ENCODE data around the gene PLEKHF1. TPM values are rescaled to one million over a fixed set of nuclear protein-coding genes. Genes with fewer than 3 reads are reported as not detected.

The PLEKHF1 gene
- total RNA-seq, 1 experiment from 2014 or later, result 5.5 TPM

DNA sequence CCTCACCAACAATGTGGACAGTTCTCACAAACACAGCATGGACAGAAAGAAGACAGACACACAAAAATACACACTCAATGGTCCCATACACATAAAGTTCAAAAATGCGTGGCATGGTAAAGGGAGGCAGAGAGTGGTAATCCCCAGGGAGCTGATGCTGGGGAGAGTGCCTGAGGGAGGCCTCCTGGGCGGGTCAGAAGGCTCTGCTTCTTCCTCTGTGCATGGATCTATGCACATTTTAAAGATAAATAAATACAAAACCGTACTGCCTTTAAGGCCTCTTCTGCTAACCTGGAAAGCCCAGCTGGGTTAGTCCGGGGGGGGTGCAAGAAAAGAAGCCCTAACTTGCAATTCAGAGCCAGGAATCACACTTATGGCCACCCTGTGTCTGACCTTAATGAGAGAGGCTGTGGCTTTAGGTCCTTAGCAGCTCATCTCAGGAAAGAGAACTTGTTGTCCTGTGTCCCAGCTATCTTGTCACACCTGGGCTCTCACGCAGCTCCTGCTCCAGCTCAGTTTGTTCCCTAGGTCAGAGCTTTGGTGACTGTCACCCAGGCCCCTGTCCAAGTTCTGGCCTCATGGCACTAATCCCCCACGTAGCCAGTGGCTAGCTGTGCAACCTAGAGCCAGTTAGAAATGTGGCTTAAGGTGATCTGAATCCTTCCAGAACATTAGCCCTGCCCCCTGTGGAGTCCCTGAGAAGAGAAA, 30.7 kb upstream of the PLEKHF1 start:
- CTCF ChIA-PET, result no interaction called here
- POLR2A ChIA-PET, result no interaction called here
- no peak overlapping the region for H3K4me2 ChIP-seq (ENCODE audit: low read length)

DNA sequence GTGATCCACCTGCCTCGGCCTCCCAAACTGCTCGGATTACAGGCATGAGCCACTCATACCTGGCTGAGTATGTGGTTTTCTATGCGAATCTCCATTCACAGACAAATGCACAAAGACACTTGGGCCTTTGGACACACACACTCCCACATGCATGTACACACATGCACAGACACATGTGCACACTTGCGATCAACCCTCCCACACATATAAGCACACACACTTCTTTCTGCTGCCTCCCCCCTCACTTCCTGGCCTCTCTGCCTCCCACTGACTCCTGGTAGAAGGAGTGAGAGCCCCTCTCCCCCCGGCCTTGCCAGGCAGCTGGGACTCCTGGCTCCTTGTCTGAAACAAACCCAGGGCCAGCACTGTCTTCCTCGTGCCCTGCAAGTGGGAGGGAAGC, 29.3 kb upstream of the PLEKHF1 start:
- no peak overlapping the region for H3K4me3 ChIP-seq (replicated peaks in 1 of 2; ENCODE audit: low read depth in 1 of 2, low read length in 2 of 2)
- TF ChIP-seq EGR1 (IDR thresholded peaks at IDR 0.05; ENCODE audit: low read depth), result no peak
- no peak for TF ChIP-seq ZFX (IDR thresholded peaks at IDR 0.05)
- no peak for TF ChIP-seq SIN3A (IDR thresholded peaks at IDR 0.05; ENCODE audit: low read depth)
- no peak for TF ChIP-seq EZH2 (IDR thresholded peaks at IDR 0.05)
- TF ChIP-seq SRF (IDR thresholded peaks at IDR 0.05; ENCODE audit: low read depth), result no peak
- TF ChIP-seq, protein P1, sequence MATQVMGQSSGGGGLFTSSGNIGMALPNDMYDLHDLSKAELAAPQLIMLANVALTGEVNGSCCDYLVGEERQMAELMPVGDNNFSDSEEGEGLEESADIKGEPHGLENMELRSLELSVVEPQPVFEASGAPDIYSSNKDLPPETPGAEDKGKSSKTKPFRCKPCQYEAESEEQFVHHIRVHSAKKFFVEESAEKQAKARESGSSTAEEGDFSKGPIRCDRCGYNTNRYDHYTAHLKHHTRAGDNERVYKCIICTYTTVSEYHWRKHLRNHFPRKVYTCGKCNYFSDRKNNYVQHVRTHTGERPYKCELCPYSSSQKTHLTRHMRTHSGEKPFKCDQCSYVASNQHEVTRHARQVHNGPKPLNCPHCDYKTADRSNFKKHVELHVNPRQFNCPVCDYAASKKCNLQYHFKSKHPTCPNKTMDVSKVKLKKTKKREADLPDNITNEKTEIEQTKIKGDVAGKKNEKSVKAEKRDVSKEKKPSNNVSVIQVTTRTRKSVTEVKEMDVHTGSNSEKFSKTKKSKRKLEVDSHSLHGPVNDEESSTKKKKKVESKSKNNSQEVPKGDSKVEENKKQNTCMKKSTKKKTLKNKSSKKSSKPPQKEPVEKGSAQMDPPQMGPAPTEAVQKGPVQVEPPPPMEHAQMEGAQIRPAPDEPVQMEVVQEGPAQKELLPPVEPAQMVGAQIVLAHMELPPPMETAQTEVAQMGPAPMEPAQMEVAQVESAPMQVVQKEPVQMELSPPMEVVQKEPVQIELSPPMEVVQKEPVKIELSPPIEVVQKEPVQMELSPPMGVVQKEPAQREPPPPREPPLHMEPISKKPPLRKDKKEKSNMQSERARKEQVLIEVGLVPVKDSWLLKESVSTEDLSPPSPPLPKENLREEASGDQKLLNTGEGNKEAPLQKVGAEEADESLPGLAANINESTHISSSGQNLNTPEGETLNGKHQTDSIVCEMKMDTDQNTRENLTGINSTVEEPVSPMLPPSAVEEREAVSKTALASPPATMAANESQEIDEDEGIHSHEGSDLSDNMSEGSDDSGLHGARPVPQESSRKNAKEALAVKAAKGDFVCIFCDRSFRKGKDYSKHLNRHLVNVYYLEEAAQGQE (IDR thresholded peaks at IDR 0.05; ENCODE audit: low read depth), result no peak
- TF ChIP-seq, protein P2, sequence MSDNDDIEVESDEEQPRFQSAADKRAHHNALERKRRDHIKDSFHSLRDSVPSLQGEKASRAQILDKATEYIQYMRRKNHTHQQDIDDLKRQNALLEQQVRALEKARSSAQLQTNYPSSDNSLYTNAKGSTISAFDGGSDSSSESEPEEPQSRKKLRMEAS (IDR thresholded peaks at IDR 0.05), result no peak
- TF ChIP-seq ELF1 (IDR thresholded peaks at IDR 0.05; ENCODE audit: borderline replicate concordance, low read depth), result no peak
- TF ChIP-seq, protein P3, sequence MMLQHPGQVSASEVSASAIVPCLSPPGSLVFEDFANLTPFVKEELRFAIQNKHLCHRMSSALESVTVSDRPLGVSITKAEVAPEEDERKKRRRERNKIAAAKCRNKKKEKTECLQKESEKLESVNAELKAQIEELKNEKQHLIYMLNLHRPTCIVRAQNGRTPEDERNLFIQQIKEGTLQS (IDR thresholded peaks at IDR 0.05), result no peak
- no peak for TF ChIP-seq ZNF274 (IDR thresholded peaks at IDR 0.05; ENCODE audit: low read depth, low read length)
- TF ChIP-seq CEBPB (IDR thresholded peaks at IDR 0.05; ENCODE audit: low read depth), result no peak
- TF ChIP-seq, protein P4, sequence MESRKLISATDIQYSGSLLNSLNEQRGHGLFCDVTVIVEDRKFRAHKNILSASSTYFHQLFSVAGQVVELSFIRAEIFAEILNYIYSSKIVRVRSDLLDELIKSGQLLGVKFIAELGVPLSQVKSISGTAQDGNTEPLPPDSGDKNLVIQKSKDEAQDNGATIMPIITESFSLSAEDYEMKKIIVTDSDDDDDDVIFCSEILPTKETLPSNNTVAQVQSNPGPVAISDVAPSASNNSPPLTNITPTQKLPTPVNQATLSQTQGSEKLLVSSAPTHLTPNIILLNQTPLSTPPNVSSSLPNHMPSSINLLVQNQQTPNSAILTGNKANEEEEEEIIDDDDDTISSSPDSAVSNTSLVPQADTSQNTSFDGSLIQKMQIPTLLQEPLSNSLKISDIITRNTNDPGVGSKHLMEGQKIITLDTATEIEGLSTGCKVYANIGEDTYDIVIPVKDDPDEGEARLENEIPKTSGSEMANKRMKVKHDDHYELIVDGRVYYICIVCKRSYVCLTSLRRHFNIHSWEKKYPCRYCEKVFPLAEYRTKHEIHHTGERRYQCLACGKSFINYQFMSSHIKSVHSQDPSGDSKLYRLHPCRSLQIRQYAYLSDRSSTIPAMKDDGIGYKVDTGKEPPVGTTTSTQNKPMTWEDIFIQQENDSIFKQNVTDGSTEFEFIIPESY (IDR thresholded peaks at IDR 0.05; ENCODE audit: extremely low read depth, insufficient replicate concordance, low read length), result no peak
- no peak for TF ChIP-seq SP1 (IDR thresholded peaks at IDR 0.05; ENCODE audit: low read depth)
- no peak for TF ChIP-seq RAD21 (IDR thresholded peaks at IDR 0.05; ENCODE audit: low read depth)
- H3K27ac ChIP-seq (ENCODE audit: low read depth, low read length), result no peak overlapping the region
- ATAC-seq, result no peak
- H3K9ac ChIP-seq (ENCODE audit: low read length), result no peak overlapping the region
- H2AFZ ChIP-seq (ENCODE audit: low read depth, low read length, poor library complexity, severe bottlenecking), result no peak overlapping the region
- no peaks in the 10 kb centered on the region for H3K4me1 ChIP-seq (ENCODE audit: control insufficient read depth in 1 of 2, insufficient read depth in 2 of 2, low read length in 2 of 2)
- POLR2A ChIA-PET, result no interaction called here
- intact Hi-C loops (cut with micrococcal nuclease), result no loop called here
- DNase-seq (ENCODE audit: low read depth, low spot score), result no peak
- no peaks in the 10 kb centered on the region for H3K9me3 ChIP-seq (ENCODE audit: control insufficient read depth in 1 of 2, insufficient read depth in 1 of 2, low read depth in 1 of 2, low read length in 2 of 2)
- H3K36me3 ChIP-seq (ENCODE audit: control insufficient read depth in 1 of 2, insufficient read depth in 2 of 2, low read length in 2 of 2), result no peaks in the 10 kb centered on the region
- RAD21 ChIA-PET (ENCODE audit: low non-redundant PET in 1 of 2, low total read pairs in 2 of 2, uncharacterized antibody in 2 of 2, unreplicated experiment in 2 of 2), result no interaction called here
- no peaks in the 10 kb centered on the region for H3K79me2 ChIP-seq (ENCODE audit: insufficient read depth, low read length)
- CTCF ChIA-PET, result no interaction called here
- H3K27me3 ChIP-seq (ENCODE audit: insufficient read depth, low read length), result no peaks in the 10 kb centered on the region
- no peaks in the 10 kb centered on the region for H4K20me1 ChIP-seq (ENCODE audit: insufficient read depth)
- no peak overlapping the region for H3K4me2 ChIP-seq (ENCODE audit: low read length)
- H3K9me2 ChIP-seq (ENCODE audit: insufficient read depth), result no peaks in the 10 kb centered on the region
- no TSS peak for BruUV-seq (replicated peaks)

More for the DNA sequence above, 30.7 kb upstream of the PLEKHF1 start:
- Histone ChIP-seq H3K27me3 (ENCODE audit: insufficient read depth, low read length) (no peaks in the 10 kb centered on the region), H3K36me3 (ENCODE audit: control insufficient read depth in 1 of 2, insufficient read depth in 2 of 2, low read length in 2 of 2) (no peaks in the 10 kb centered on the region), H3K27ac (ENCODE audit: low read depth, low read length) (no peak overlapping the region), H3K79me2 (ENCODE audit: insufficient read depth, low read length) (no peaks in the 10 kb centered on the region), H3K4me3 (replicated peaks in 1 of 2; ENCODE audit: low read depth in 1 of 2, low read length in 2 of 2) (no peak overlapping the region), H3K4me1 (ENCODE audit: control insufficient read depth in 1 of 2, insufficient read depth in 2 of 2, low read length in 2 of 2) (no peaks in the 10 kb centered on the region), H3K9ac (ENCODE audit: low read length) (no peak overlapping the region), H2AFZ (ENCODE audit: low read depth, low read length, poor library complexity, severe bottlenecking) (no peak overlapping the region), H4K20me1 (ENCODE audit: insufficient read depth) (no peaks in the 10 kb centered on the region), H3K9me3 (ENCODE audit: control insufficient read depth in 1 of 2, insufficient read depth in 1 of 2, low read depth in 1 of 2, low read length in 2 of 2) (no peaks in the 10 kb centered on the region), H3K9me2 (ENCODE audit: insufficient read depth) (no peaks in the 10 kb centered on the region)
- intact Hi-C loops (cut with micrococcal nuclease), result no loop called here
- no TSS peak for BruUV-seq (replicated peaks)
- ATAC-seq (no peak), DNase-seq (ENCODE audit: low read depth, low spot score) (no peak)
- RAD21 ChIA-PET (ENCODE audit: low non-redundant PET in 1 of 2, low total read pairs in 2 of 2, uncharacterized antibody in 2 of 2, unreplicated experiment in 2 of 2), result no interaction called here
- no peak for TF ChIP-seq EGR1 (IDR thresholded peaks at IDR 0.05; ENCODE audit: low read depth)
